Measurements from ENCODE around the gene GJA3.

GRCh38 chr13:20126541-20127261 lies 34.2 kb downstream of the GJA3 start:
- TF ChIP-seq, protein P1, sequence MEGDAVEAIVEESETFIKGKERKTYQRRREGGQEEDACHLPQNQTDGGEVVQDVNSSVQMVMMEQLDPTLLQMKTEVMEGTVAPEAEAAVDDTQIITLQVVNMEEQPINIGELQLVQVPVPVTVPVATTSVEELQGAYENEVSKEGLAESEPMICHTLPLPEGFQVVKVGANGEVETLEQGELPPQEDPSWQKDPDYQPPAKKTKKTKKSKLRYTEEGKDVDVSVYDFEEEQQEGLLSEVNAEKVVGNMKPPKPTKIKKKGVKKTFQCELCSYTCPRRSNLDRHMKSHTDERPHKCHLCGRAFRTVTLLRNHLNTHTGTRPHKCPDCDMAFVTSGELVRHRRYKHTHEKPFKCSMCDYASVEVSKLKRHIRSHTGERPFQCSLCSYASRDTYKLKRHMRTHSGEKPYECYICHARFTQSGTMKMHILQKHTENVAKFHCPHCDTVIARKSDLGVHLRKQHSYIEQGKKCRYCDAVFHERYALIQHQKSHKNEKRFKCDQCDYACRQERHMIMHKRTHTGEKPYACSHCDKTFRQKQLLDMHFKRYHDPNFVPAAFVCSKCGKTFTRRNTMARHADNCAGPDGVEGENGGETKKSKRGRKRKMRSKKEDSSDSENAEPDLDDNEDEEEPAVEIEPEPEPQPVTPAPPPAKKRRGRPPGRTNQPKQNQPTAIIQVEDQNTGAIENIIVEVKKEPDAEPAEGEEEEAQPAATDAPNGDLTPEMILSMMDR (IDR thresholded peaks at IDR 0.05; ENCODE audit: borderline replicate concordance, extremely low read depth, low read length, poor library complexity, severe bottlenecking) = no peak
- TF ChIP-seq EZH2 (IDR thresholded peaks at IDR 0.05; ENCODE audit: borderline replicate concordance, low read depth, low read length, severe bottlenecking) = no peak
